CD4-positive, alpha-beta T cell treated with Interleukin-17A for 4 hours (primary cell): Measurements from ENCODE around the gene SOX15.
"Not testable (repeated sequence)": the region's sequence is repeated elsewhere in the genome, so short reads cannot be mapped to it uniquely, and the experiment has no call there.

Experiments
- DNase-seq: peaks from one replicate; pipeline ENCODE4 v3.0.0-alpha.2; 2020; ENCODE audit warnings: mixed read lengths

The SOX15 gene

GRCh38 chr17:7606280-7606679 lies 16.4 kb upstream of the SOX15 start:
- DNase-seq = no peak

- not testable (repeated sequence) for DNase-seq
Measured at GRCh38 chr17:7597561-7597960, 7.7 kb upstream of the SOX15 start.

GRCh38 chr17:7593296-7593695 lies 3.4 kb upstream of the SOX15 start:
- DNase-seq = no peak

- DNase-seq = no peak
Measured at GRCh38 chr17:7592422-7593021, 2.6 kb upstream of the SOX15 start.

- no peak for DNase-seq
Measured at GRCh38 chr17:7591596-7591995, 1.7 kb upstream of the SOX15 start.

- DNase-seq = no peak
Measured at GRCh38 chr17:7590743-7591142, 849 bp upstream of the SOX15 start.

- peak; percentile 79 for DNase-seq
Measured at GRCh38 chr17:7589204-7589868, 558 bp downstream of the SOX15 start.

- no peak for DNase-seq
Measured at GRCh38 chr17:7588553-7589203, 1.2 kb downstream of the SOX15 start.

GRCh38 chr17:7587420-7588151 lies 2.3 kb downstream of the SOX15 start:
- DNase-seq = no peak

GRCh38 chr17:7586673-7587419 lies 3.0 kb downstream of the SOX15 start:
- no peak for DNase-seq

- DNase-seq = peak; percentile 96
Measured at GRCh38 chr17:7583253-7584109, 6.4 kb downstream of the SOX15 start, which contains the start of gene MPDU1. TSS of gene MPDU1 (plus strand) at chr17:7583852. CDS start at chr17:7583863, 11 bp downstream.

GRCh38 chr17:7582396-7583252 lies 7.3 kb downstream of the SOX15 start:
- DNase-seq = no peak

- no peak for DNase-seq
Measured at GRCh38 chr17:7580604-7581575, 9.0 kb downstream of the SOX15 start.

GRCh38 chr17:7579834-7580603 lies 9.9 kb downstream of the SOX15 start:
- no peak for DNase-seq

GRCh38 chr17:7579001-7579833 lies 10.7 kb downstream of the SOX15 start, which contains the start of gene CD68:
TSS of gene CD68 (plus strand) at chr17:7579638. CDS start at chr17:7579678, 40 bp downstream.
- DNase-seq = peak; percentile 68

GRCh38 chr17:7577327-7578199 lies 12.3 kb downstream of the SOX15 start:
- no peak for DNase-seq
